HepG2 (cell line): ENCODE results near the gene VEZF1. TPM values are rescaled to one million over a fixed set of nuclear protein-coding genes. Genes with fewer than 3 reads are reported as not detected.
A peak's percentile ranks its signal among the peaks of the same experiment; 100 is the strongest.

ENCODE experiments used
- ATF4 ChIP-seq, 2 experiments: fragments of 450-650 bp in 1 of 2; sonication (generic) in 1 of 2; formaldehyde crosslinking; IDR thresholded peaks; 2 replicates each; pipeline versions ENCODE4 v1.5.0 to v1.8.0; 2020 to 2022; ENCODE audit warnings: mild to moderate bottlenecking in 1 of 2, missing genetic modification reagents in 1 of 2
- HNF4A ChIP-seq: sonication (generic); formaldehyde crosslinking; IDR thresholded peaks from 2 replicates; pipeline ENCODE4 v1.4.0; 2020; ENCODE audit warnings: missing genetic modification reagents
- HNRNPL ChIP-seq: fragments of 200-400 bp; formaldehyde crosslinking; IDR thresholded peaks from 2 replicates; pipeline ENCODE4 v1.6.1; 2017; ENCODE audit warnings: mild to moderate bottlenecking, low read depth, low read length
- IKZF4 ChIP-seq: sonication (generic); formaldehyde crosslinking; IDR thresholded peaks from 2 replicates; pipeline ENCODE4 v1.5.1; 2020; ENCODE audit warnings: borderline replicate concordance, mild to moderate bottlenecking, low read depth, missing genetic modification reagents; ENCODE audit errors: not compliant biosample characterization
- IRF9 ChIP-seq: sonication (generic); formaldehyde crosslinking; IDR thresholded peaks from 2 replicates; pipeline ENCODE4 v1.8.0; 2022; ENCODE audit warnings: missing genetic modification reagents, mild to moderate bottlenecking, borderline replicate concordance
- JUN ChIP-seq: sonication (generic); formaldehyde crosslinking; IDR thresholded peaks from 2 replicates; pipeline ENCODE4 v1.4.0; 2020; ENCODE audit warnings: mild to moderate bottlenecking, missing genetic modification reagents
- KMT2A ChIP-seq: sonication (generic); formaldehyde crosslinking; IDR thresholded peaks from 2 replicates; pipeline ENCODE4 v1.4.0; 2020; ENCODE audit warnings: missing genetic modification reagents
- MED1 ChIP-seq: sonication (generic); formaldehyde crosslinking; IDR thresholded peaks from 2 replicates; pipeline ENCODE4 v1.4.0; 2020; ENCODE audit warnings: missing genetic modification reagents
- MYC ChIP-seq: sonication (generic); formaldehyde crosslinking; IDR thresholded peaks from 2 replicates; pipeline ENCODE4 v1.9.0; 2021; ENCODE audit warnings: missing genetic modification reagents, borderline replicate concordance
- MYNN ChIP-seq: sonication (generic); formaldehyde crosslinking; IDR thresholded peaks from 2 replicates; pipeline ENCODE4 v1.4.0; 2020; ENCODE audit warnings: mild to moderate bottlenecking, low read depth, missing genetic modification reagents
- NFE2L2 ChIP-seq: fragments of 150-350 bp; IDR thresholded peaks from 2 replicates; pipeline ENCODE4 v1.6.1; 2014; ENCODE audit warnings: low read length
- NFIC ChIP-seq: IDR thresholded peaks from 2 replicates; pipeline ENCODE4 v1.6.1; 2012; ENCODE audit warnings: mild to moderate bottlenecking, low read length, inconsistent platforms
- PAF1 ChIP-seq: IDR thresholded peaks from 2 replicates; pipeline ENCODE4 v1.6.1; 2016; ENCODE audit warnings: missing genetic modification reagents, missing compliant biosample characterization
- POGZ ChIP-seq: sonication (generic); formaldehyde crosslinking; IDR thresholded peaks from 2 replicates; pipeline ENCODE4 v1.4.0; 2020; ENCODE audit warnings: mild to moderate bottlenecking, missing genetic modification reagents
- RBFOX2 ChIP-seq: fragments of 200-400 bp; formaldehyde crosslinking; IDR thresholded peaks from 2 replicates; pipeline ENCODE4 v1.6.1; 2017; ENCODE audit warnings: low read depth, mild to moderate bottlenecking, low read length
- RFXAP ChIP-seq: sonication (generic); formaldehyde crosslinking; IDR thresholded peaks from 2 replicates; pipeline ENCODE4 v1.4.0; 2020; ENCODE audit warnings: missing genetic modification reagents, borderline replicate concordance
- TBX3 ChIP-seq: fragments of 450-650 bp; IDR thresholded peaks from 2 replicates; pipeline ENCODE4 v1.6.1; 2017; ENCODE audit warnings: antibody characterized with exemption, mild to moderate bottlenecking, inconsistent platforms, borderline replicate concordance
- YEATS2 ChIP-seq: sonication (generic); formaldehyde crosslinking; IDR thresholded peaks from 2 replicates; pipeline ENCODE4 v1.4.0; 2020; ENCODE audit warnings: missing genetic modification reagents, borderline replicate concordance
- ZNF124 ChIP-seq: sonication (generic); formaldehyde crosslinking; IDR thresholded peaks from 2 replicates; pipeline ENCODE4 v1.4.0; 2020; ENCODE audit warnings: missing genetic modification reagents
- ZNF432 ChIP-seq: sonication (generic); formaldehyde crosslinking; IDR thresholded peaks from 2 replicates; pipeline ENCODE4 v1.5.0; 2020; ENCODE audit warnings: missing genetic modification reagents, mild to moderate bottlenecking, borderline replicate concordance
- ZNF720 ChIP-seq: sonication (generic); formaldehyde crosslinking; IDR thresholded peaks from 2 replicates; pipeline ENCODE4 v1.4.0; 2020; ENCODE audit warnings: missing genetic modification reagents
- ZNF850 ChIP-seq: sonication (generic); formaldehyde crosslinking; conservative IDR thresholded peaks from 2 replicates; pipeline ENCODE4 v1.9.0; 2021; ENCODE audit warnings: mild to moderate bottlenecking, missing genetic modification reagents
- ZNF883 ChIP-seq: sonication (generic); formaldehyde crosslinking; IDR thresholded peaks from 2 replicates; pipeline ENCODE4 v1.5.1; 2020; ENCODE audit warnings: mild to moderate bottlenecking, missing genetic modification reagents; ENCODE audit errors: not compliant biosample characterization
- polyA plus RNA-seq, 8 experiments: library from polyadenylated mRNA; depleted of rRNA in 3 of 8; stranded (reverse) in 7 of 8; unstranded in 1 of 8; fragments of >200 nt; fragmentation: Illumina TruSeq in 4 of 8; extraction: Trizol in 4 of 8; gene quantifications; 2 replicates each; pipeline versions ENCODE4 v1.2.1 to v1.2.3, GENCODE V29; 2011 to 2016; ENCODE audit warnings: low read depth in 4 of 8, missing spikeins in 1 of 8, mixed read lengths in 1 of 8; ENCODE audit not compliant: insufficient read depth in 1 of 8
- total RNA-seq, 5 experiments: library from RNA; depleted of rRNA; stranded (reverse); fragments of >200 nt; fragmentation: Illumina TruSeq; extraction: Trizol; gene quantifications; 2 replicates each; pipeline ENCODE4 v1.2.3, GENCODE V29; 2016; ENCODE audit warnings: low read depth in 1 of 5
- TF ChIP-seq, protein P1 (sequence below): sonication (generic); formaldehyde crosslinking; IDR thresholded peaks from 2 replicates; pipeline ENCODE4 v1.8.0; 2022; ENCODE audit warnings: missing genetic modification reagents, mild to moderate bottlenecking, moderate library complexity, borderline replicate concordance
- TF ChIP-seq, protein P2 (sequence below): IDR thresholded peaks from 2 replicates; pipeline ENCODE4 v1.6.1; 2016; ENCODE audit warnings: missing genetic modification reagents, missing compliant biosample characterization

VEZF1 gene
- total and polyA plus RNA-seq, 2 of the 13 experiments (the other 11 are each of a cell fraction or from before 2014, with no cell fraction given): 45.9 to 49.7 TPM

DNA sequence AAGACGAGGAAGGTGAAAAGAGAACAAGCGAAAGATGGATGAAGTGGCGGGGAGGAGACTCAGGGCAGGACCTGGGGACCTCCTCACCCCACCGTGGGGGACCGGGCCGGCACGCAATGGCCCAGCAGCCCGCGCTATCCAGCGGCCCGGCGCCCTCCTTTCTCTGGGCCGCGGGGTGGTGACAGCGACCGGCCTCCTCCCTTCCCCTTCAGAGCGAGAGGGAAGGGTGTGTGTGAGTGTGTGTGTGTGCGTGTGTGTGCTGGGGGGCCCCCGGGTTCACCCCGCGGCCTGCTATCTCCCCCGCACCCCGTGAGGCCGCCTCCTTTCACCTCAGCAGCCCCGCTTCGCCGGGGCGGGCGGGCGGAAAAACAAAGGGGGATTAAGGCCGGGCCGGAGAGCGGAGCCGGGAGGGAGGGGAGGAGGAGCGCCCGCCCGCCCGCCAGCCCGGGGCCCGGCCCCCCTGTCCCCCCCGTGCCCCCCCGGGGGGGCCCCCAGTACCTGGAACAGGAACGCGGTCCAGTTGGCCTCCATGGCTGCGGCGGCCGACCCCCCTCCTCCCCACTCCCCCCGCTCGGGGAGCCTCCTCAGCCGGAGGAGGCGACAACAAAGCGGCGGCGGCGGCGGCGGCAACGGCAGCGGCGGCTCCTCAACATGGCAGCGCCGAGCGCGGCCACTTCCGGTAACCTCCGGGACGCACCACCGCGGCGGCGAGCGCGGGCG is at the start of gene VEZF1 (continued):
- TF ChIP-seq IRF9 (CRISPR knock-in tag) (no peak), YEATS2 (CRISPR knock-in tag) (no peak), ZNF720 (no peak), TBX3 (no peak), IKZF4 (CRISPR knock-in tag) (peak; percentile 63), POGZ (CRISPR knock-in tag) (no peak), ATF4 (CRISPR knock-in tag; IDR thresholded peaks at IDR 0.05) (no peak), KMT2A (CRISPR knock-in tag) (peak; percentile 40; the same call in 1 of the 2 replicates), MYNN (CRISPR knock-in tag) (no peak), NFE2L2 (no peak), RFXAP (peak; percentile 73; the same call in 1 of the 2 replicates), MED1 (CRISPR knock-in tag) (peak; percentile 20; the same call in 1 of the 2 replicates), ZNF432 (no peak), ZNF883 (CRISPR knock-in tag) (no peak), NFIC (no peak), ZNF124 (CRISPR knock-in tag) (no peak), HNRNPL (no peak), JUN (CRISPR knock-in tag) (0 out of 2 replicates have a peak, but pooled peaks have one; percentile 4), MYC (CRISPR knock-in tag) (peak; percentile 62; the same call in 1 of the 2 replicates), ZNF850 (CRISPR knock-in tag) (no peak), RBFOX2 (peak; percentile 93), HNF4A (CRISPR knock-in tag) (no peak; the same call in 1 of the 2 replicates), PAF1 (CRISPR knock-in tag) (no peak)
- TF ChIP-seq, protein P1, sequence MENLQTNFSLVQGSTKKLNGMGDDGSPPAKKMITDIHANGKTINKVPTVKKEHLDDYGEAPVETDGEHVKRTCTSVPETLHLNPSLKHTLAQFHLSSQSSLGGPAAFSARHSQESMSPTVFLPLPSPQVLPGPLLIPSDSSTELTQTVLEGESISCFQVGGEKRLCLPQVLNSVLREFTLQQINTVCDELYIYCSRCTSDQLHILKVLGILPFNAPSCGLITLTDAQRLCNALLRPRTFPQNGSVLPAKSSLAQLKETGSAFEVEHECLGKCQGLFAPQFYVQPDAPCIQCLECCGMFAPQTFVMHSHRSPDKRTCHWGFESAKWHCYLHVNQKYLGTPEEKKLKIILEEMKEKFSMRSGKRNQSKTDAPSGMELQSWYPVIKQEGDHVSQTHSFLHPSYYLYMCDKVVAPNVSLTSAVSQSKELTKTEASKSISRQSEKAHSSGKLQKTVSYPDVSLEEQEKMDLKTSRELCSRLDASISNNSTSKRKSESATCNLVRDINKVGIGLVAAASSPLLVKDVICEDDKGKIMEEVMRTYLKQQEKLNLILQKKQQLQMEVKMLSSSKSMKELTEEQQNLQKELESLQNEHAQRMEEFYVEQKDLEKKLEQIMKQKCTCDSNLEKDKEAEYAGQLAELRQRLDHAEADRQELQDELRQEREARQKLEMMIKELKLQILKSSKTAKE (CRISPR knock-in tag): no peak
- TF ChIP-seq, protein P2, sequence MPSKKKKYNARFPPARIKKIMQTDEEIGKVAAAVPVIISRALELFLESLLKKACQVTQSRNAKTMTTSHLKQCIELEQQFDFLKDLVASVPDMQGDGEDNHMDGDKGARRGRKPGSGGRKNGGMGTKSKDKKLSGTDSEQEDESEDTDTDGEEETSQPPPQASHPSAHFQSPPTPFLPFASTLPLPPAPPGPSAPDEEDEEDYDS (CRISPR knock-in tag): no peak
